Testis (tissue), 3 donors: ENCODE results near the gene TNFAIP3. TPM values are rescaled to one million over a fixed set of nuclear protein-coding genes. Genes with fewer than 3 reads are reported as not detected.

Experiments
- DNase-seq: peaks from one replicate; pipeline ENCODE4 v3.0.0-alpha.2; 2019
- H3K27ac ChIP-seq, 2 donors: fragments of 200-600 bp; sonication (generic); one replicate each; pipeline ENCODE4 v1.5.1; 2019
- H3K27me3 ChIP-seq: fragments of 200-600 bp; sonication (generic); one replicate; pipeline ENCODE4 v1.5.1; 2019
- H3K36me3 ChIP-seq: fragments of 200-600 bp; sonication (generic); one replicate; pipeline ENCODE4 v1.5.1; 2017; ENCODE audit warnings: low read depth; ENCODE audit errors: missing control alignments
- H3K4me1 ChIP-seq: fragments of 200-600 bp; sonication (generic); one replicate; pipeline ENCODE4 v1.5.1; 2019
- H3K4me3 ChIP-seq, 2 donors: fragments of 200-600 bp; sonication (generic); one replicate each; pipeline ENCODE4 v1.5.1; 2017 to 2019
- H3K9me3 ChIP-seq: fragments of 200-600 bp; sonication (generic); one replicate; pipeline ENCODE4 v1.5.1; 2017
- CTCF ChIP-seq, 3 experiments: fragments of 450-650 bp in 2 of 3; fragments of 200-600 bp in 1 of 3; sonication (generic) in 1 of 3; IDR thresholded peaks; one replicate each; pipeline ENCODE4 v1.5.1; 2016 to 2019; ENCODE audit warnings: antibody characterized with exemption in 3 of 3, mild to moderate bottlenecking in 2 of 3, moderate library complexity in 1 of 3
- POLR2A ChIP-seq: fragments of 450-650 bp; IDR thresholded peaks from one replicate; pipeline ENCODE4 v1.6.1; 2017; ENCODE audit warnings: antibody characterized with exemption, mild to moderate bottlenecking, moderate library complexity
- WGBS, 2 donors: methylation state at CpG; one replicate each; pipeline ENCODE4 v1.1.5; 2018; 5-methylcytosine and 5-hydroxymethylcytosine counted together
- intact Hi-C: fragments of 100-400 bp; cut with DNase I; formaldehyde crosslinking; loops from one replicate; pipeline ENCODE4 v1.15.1; 2023; ENCODE audit warnings: low total_unique reads
- polyA plus RNA-seq: library from polyadenylated mRNA; stranded (reverse); fragments of 350-450 nt; fragmentation: Illumina TruSeq; extraction: RNeasy Lipid Tissue Mini Kit (QIAGEN cat#74804); gene quantifications from one replicate; pipeline ENCODE4 v1.2.3, GENCODE V29; 2014; ENCODE audit warnings: low read depth, low replicate concordance; ENCODE audit not compliant: insufficient read depth
- total RNA-seq, 2 donors: library from RNA; depleted of rRNA; stranded (reverse); fragments of >200 nt; gene quantifications; one replicate each; pipeline ENCODE4 v1.2.3, GENCODE V29; 2016

Gene TNFAIP3
- total and polyA plus RNA-seq, 3 donors from 2014 or later, result 12.6 to 25.1 (median 15.2) TPM

GRCh38 chr6:137926207-137926731 lies 59.2 kb downstream of the TNFAIP3 start:
- Histone ChIP-seq H3K27ac (no peak overlapping the region), H3K27me3 (no peaks in the 10 kb centered on the region), H3K4me1 (no peaks in the 10 kb centered on the region), H3K9me3 (no peaks in the 10 kb centered on the region), H3K36me3 (no peaks in the 10 kb centered on the region), H3K4me3 (no peak overlapping the region)
- DNase-seq, result no peak
- TF ChIP-seq CTCF (IDR thresholded peaks at IDR 0.05) (no peak), POLR2A (no peak)
- intact Hi-C loops, result no loop called here
- 25 to 33% methylated on average over 1 of the region's 1 CpG for WGBS, 2 donors

GRCh38 chr6:137926985-137927384 lies 59.9 kb downstream of the TNFAIP3 start:
- H3K9me3 ChIP-seq, result no peaks in the 10 kb centered on the region
- TF ChIP-seq CTCF (IDR thresholded peaks at IDR 0.05), result no peak
- TF ChIP-seq POLR2A, result no peak
- no peak overlapping the region for H3K27ac ChIP-seq
- WGBS, 2 donors, result 84 to 98% methylated on average over 3 of the region's 3 CpGs
- intact Hi-C loops, result no loop called here
- no peaks in the 10 kb centered on the region for H3K4me1 ChIP-seq
- DNase-seq, result no peak
- no peak overlapping the region for H3K4me3 ChIP-seq
- H3K27me3 ChIP-seq, result no peaks in the 10 kb centered on the region
- H3K36me3 ChIP-seq, result no peaks in the 10 kb centered on the region

- intact Hi-C loops, result no loop called here
- no peak for DNase-seq
- Histone ChIP-seq H3K4me1 (no peaks in the 10 kb centered on the region), H3K27me3 (no peaks in the 10 kb centered on the region), H3K27ac (no peak overlapping the region), H3K4me3 (no peak overlapping the region), H3K36me3 (no peaks in the 10 kb centered on the region), H3K9me3 (no peaks in the 10 kb centered on the region)
- TF ChIP-seq POLR2A (no peak), CTCF (IDR thresholded peaks at IDR 0.05) (no peak)
- WGBS, 2 donors, result 34 to 35% methylated on average over 8 of the region's 8 CpGs
Observed at GRCh38 chr6:137927777-137928218, 60.7 kb downstream of the TNFAIP3 start.

- H3K9me3 ChIP-seq, result no peaks in the 10 kb centered on the region
- no peaks in the 10 kb centered on the region for H3K4me1 ChIP-seq
- no peaks in the 10 kb centered on the region for H3K36me3 ChIP-seq
- TF ChIP-seq CTCF (IDR thresholded peaks at IDR 0.05), result no peak
- TF ChIP-seq POLR2A, result no peak
- intact Hi-C loops, result no loop called here
- WGBS, 2 donors, result 68 to 77% methylated on average over 2 of the region's 2 CpGs
- no peak overlapping the region for H3K4me3 ChIP-seq
- no peaks in the 10 kb centered on the region for H3K27me3 ChIP-seq
- no peak for DNase-seq
- H3K27ac ChIP-seq, result no peak overlapping the region
Observed at GRCh38 chr6:137928286-137928685, 61.2 kb downstream of the TNFAIP3 start.

GRCh38 chr6:137931849-137932465 lies 64.9 kb downstream of the TNFAIP3 start:
- no peaks in the 10 kb centered on the region for H3K36me3 ChIP-seq
- H3K9me3 ChIP-seq, result no peaks in the 10 kb centered on the region
- intact Hi-C loops, result no loop called here
- no peak overlapping the region for H3K4me3 ChIP-seq
- no peak for TF ChIP-seq CTCF (IDR thresholded peaks at IDR 0.05)
- H3K27ac ChIP-seq, result no peak overlapping the region
- WGBS, 2 donors, result 67 to 70% methylated on average over 6 of the region's 6 CpGs
- H3K27me3 ChIP-seq, result no peaks in the 10 kb centered on the region
- DNase-seq, result no peak
- no peaks in the 10 kb centered on the region for H3K4me1 ChIP-seq
